Tongue (tissue), 2 donors: ENCODE measurements around the gene NTN5. TPM values are rescaled to one million over a fixed set of nuclear protein-coding genes. Genes with fewer than 3 reads are reported as not detected.
"Not testable (repeated sequence)": the region's sequence is repeated elsewhere in the genome, so short reads cannot be mapped to it uniquely, and the experiment has no call there.

ENCODE experiments used
- DNase-seq: peaks from one replicate; pipeline ENCODE4 v3.0.0-alpha.2; 2015
- total RNA-seq: library from RNA; depleted of rRNA; stranded (reverse); fragments of >200 nt; gene quantifications from one replicate; pipeline ENCODE4 v1.2.3, GENCODE V29; 2014

Gene NTN5, protein sequence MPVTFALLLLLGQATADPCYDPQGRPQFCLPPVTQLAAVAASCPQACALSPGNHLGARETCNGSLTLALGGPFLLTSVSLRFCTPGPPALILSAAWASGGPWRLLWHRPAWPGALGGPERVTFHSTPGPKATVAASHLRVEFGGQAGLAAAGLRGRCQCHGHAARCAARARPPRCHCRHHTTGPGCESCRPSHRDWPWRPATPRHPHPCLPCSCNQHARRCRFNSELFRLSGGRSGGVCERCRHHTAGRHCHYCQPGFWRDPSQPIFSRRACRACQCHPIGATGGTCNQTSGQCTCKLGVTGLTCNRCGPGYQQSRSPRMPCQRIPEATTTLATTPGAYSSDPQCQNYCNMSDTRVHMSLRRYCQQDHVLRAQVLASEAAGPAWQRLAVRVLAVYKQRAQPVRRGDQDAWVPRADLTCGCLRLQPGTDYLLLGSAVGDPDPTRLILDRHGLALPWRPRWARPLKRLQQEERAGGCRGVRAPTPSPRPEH
- 0.21 TPM for total RNA-seq

DNA sequence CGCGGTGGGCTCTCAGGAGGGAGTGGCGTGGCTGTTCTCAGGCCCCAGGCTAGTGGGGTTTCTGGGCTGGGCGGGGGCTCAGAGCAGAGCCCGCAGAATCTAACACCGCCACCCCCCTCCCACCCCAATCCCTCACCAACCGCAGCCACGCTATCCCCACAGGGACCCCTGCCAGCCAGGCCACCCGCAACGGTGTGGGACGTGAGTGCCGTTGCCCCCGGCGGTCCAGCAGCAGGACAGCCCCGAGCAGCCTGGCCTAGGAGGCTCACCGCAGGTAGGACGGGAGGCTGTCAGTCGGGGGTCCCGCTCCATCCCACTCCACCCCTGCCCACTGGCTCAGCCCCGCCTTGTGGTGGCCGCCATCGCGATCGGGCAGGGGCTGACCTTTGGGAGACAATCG is at the start of gene NTN5:
Gene NTN5 (minus strand): TSS at position 24 of the 400 bp plus-strand sequence. CDS start 2,031 bp downstream, outside the sequence.
- no peak for DNase-seq

DNA sequence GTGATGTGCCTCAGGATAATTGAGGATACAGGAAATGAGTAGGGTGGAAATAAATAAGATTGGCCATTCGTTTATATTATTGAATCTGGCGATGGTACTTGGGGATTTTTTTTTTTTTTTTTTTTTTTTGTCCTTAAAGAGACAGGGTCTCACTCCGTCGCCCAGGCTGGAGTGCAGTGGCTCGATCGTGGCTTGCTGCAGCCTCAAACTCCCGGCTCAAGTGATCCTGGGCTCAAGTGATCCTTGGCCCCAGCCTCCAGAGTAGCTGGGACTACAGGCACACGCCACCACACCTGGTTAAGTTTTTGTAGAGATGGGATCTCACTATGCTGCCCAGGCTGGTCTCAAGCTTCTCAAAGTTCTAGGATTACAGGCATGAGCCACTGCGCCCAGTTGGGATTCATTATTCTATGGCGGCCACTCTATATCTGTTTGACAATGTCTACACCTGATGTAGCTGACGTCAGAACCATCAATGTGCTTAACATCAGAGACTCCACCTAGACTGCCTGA is 49.4 kb upstream of the NTN5 start:
- DNase-seq, result no peak

DNA sequence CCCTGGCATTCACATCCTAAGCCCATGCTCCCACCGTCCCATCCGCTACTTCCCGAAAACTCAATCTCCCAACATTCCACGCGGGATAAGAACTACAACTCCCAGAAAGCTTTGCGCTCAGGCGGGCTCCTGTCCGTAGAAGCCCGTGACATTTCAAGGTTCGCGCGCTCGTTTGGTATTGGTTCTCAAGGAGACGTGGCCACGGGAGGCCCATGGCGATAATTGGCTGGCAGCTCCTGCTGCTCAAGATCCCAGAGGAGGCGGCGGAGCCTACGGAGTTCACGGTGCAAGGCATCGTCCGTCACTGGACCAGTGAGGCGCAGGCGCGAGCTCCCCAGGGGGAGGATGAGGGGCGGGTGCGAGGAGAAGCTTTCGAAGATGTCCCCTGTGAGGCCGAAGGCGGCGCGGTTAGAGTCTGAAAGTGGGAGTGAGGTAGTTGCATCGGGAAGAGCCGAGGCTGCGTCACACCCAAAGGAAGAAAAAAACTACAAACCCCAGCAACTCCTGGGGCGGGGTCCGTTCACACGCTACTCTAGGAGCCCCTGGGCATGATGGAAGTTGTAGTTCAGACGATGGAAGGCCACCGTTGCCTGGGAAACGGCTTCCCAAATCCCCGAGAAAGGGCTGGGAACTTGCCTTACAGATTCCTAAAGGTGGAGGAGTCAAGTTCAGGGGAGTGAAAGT is 47.9 kb upstream of the NTN5 start:
- DNase-seq, result peak; percentile 100

DNA sequence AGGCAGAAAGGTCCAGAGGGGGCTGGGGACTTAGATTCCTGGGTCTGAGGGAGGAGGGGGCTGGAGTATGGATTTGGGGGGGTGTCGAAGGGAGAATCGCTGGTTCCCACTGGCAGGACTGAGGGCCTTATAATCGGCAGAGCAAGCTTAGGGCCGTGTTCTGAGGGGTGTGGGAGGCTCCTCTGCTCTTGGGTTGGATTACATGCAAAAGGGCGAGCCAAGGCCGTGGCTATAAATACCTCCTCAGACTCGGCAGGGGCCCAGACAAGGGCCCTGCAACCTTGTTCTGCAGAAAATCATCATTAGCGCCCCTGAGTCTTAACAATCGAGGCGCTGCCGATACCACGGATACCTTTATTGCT is 47.4 kb upstream of the NTN5 start:
- no peak for DNase-seq

DNA sequence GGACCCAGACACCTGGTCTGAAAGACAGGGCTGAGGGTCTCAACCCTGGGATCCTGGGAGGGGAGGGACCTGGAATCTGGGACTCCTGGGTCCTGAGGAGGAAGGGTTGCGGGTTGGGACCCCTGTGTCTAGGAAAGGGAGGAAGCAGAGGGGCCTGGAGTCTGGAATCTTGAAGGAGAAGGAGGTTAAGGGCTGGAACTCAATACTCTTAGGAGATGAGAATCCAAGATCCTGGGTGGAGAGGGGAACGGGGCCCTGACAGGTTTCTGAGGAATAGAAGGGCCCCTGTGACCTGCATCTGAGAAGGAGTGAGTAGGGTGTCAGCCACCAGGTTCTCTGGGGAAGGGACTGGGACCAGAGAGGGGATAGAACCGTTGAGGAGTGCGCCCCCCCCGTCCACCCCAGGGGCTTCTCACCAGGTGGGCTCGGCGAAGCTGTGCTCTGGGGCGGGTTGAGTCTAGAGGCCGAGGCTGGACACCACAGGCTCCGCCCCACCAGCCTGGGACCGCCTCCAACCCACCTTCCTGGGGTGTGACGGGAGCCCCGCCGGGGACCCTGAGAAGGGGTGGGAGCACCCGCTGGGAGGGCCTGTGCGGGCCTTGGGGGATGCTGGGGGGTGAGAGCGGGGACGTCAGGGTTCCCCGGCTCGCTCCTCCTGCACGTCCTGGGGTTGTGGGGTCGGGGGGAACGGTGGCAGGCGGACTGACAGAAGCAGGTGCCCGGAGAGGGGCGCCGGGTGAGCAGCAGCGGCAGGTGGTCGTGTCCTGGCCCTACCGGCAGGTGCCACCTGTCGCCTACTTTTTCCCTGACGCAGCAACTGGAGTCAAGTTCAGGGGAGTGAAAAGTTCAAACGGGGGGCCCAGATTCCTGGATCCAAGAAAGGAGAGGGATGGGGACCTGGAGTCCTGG is 46.7 kb upstream of the NTN5 start, which contains the start of gene MAMSTR:
Gene MAMSTR (minus strand): TSS at position 463 of the 909 bp plus-strand sequence. CDS start 694 bp downstream, outside the sequence.
- peak; percentile 94 for DNase-seq

DNA sequence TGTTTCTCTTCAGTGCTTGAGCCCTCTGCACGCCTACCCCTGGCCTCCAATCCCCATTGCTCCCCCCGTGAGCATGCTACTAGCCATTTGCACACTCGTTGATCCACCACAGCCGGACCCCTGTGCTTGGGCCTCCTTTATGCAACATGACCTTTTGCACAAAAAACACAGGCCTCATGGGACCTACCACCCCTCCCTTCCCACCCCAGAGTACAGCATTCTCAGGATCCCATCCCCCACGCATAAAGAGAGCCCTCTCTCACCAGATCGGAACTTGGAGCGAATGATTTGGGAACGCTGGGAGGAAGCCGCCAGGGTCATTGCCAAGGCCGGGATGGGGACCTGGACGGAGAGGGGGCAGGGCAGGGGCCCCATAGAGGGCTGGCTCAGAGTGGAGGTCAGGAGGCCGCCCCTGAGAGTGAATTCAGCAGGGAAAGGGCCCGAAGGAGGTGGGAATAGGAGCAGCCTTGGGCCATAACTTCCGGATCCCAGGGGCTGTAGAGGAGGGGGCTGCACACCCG is 46.0 kb upstream of the NTN5 start:
- no peak for DNase-seq

DNA sequence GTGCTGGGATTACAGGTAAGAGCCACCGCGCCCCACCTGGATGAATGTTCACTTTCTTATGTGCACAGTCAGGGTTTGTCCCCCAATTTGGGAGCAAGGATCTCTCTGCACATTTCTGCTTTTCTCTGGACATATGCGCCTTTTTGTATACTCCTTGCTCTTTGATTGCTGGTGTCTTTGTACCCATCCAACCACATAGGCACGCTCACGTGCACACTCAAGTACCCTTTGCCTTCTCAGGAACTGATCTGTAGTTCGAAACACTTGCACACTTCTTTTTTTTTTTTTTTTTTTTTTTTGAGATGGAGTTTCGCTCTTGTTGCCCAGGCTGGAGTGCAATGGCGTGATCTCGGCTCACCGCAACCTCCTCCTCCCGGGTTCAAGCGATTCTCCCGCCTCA is 45.3 kb upstream of the NTN5 start:
- not testable (repeated sequence) for DNase-seq

DNA sequence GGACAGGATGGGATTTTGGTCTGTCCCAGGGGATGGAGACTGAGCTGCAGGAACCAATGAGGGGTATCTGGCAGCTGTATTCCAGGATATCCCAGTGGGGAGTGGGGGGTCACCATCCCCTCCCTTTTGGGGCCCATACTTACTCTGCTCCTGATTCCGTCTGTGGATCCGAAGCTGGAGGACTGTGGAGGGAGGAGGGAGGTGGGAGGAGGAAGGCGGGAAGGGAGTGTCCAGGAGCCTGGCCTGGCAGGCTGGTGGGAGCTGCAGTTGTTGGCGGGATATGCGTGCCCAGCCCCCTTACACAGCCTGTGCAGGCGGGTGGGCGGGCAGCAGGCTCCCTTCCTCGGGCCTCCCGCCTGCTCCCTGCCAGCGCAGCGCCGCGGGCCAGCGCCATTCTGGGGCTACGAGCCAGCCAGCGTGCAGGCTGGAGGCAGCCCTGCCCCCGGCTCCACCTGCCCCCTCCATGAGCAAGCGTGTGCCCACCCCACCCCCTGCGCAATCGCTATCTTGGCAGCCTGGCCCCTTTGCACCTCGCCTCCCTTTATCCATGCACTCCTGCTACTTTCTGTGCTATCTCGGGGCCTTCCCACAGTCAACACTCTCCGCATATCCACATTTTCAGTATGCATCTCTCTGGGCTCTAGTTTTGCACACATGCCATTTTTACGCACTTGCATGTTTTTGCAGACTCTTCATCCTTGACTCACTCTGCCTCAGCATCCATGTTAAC is 43.9 kb upstream of the NTN5 start:
- DNase-seq, result peak; percentile 96

DNA sequence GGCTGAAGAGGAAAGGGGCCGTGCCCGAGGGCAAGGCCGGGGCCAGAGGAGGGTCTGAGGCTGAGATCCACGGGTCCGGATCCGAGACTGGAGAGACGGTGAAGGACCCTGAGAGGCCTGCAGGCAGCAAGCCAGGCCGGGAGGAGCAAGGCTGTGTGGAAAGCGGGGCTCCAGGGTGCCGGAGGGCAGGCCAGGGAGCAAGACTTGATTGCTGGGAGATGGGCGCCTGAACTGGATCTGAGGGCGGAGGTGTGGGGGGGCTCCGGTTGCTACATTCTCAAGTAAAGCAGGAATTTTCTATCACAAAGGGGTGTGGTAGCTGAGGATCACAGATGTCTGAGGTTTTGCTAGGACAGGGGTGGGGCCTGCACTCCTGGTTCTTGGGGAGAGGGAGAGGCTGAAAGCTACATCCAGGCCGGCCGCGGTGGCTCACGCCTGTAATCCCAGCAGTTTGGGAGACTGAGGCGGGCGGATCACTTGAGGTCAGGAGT is 42.9 kb upstream of the NTN5 start:
- DNase-seq, result no peak

DNA sequence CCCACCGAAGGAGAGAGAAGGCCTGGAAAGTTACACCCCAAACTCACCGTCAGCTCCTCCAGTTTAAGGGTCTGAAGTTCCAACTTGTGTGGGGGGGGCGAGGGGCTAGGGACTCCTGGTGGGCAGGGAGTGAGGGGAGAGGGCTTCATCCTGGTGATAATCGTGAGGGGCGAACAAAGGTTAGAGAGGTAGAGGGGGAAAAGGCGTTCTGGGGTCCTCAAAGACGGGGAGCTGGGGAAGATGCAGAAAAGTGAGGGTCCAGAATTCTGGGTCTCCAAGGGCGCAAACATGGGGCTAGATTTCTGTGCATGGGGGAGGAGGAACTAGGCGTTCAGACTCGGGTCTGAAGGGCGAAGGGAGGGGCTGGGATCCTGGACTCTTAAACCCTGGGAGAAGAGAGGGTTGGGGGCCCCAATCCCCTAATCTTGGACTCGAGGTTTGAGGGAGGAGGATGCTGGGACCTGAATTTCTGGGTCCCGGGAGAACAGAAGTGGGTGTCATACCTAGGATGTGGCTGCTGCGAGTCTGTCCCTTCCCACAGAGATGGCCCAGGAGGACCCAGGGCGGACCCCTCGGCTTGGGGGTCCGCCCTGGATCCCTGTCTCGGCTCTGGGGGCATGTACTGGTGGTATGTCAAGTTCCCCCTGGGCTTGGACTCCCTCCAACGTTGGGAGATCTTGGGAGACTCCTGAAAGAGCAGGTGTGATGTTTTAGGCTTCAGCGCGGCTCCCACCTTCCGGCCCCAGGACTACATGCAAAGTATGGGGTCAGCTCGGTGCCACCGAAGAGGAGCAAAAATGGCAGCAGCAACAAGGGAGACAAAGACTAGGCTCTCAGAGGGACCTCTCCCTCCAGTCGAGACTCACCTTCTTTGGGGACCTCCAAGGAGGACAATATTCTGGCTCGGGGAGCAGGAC is 42.2 kb upstream of the NTN5 start:
- no peak for DNase-seq

DNA sequence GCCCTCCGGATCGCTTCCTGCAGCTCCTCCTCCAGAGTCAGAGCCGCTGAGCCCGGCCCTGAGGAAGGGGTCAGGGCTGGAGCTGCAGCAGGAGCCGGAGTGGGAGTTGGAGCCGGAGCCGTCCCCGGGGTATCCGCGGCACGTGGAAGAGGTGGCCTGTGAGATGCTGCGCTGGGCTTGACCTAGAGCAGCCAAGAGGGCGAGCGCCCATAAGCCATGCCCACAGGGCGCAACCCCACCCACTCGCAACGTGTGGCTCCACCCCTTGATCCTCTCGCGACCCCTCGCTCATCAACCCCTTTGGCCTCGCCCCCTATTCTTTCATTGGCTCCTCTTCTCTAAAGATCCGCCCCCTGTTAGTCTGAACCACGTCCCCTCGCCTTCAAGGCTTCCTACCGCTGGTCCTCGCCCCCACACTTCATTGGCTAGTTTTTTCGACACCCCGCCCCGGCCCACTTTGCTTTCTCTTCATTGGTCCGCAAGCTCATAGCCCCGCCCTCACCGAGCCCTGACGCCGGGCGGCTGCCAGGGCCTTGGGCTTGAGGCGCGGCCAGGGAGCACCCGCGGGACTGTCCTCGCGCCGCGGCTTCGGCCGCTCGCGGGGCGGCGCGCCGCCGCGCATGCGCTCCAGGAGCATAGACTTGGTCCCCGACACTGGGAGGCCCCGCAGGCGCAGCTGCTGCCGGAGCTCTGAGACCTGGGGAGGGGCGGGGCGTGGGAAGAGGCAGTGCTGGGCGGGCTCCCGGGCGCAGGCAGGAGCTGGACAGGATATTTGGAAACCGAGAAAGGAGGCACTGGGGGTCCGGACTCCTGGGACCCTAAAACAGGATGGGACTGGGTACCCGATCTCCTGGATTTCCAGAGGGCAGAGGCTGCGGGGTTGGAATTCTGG is 41.3 kb upstream of the NTN5 start:
- DNase-seq, result peak; percentile 100

DNA sequence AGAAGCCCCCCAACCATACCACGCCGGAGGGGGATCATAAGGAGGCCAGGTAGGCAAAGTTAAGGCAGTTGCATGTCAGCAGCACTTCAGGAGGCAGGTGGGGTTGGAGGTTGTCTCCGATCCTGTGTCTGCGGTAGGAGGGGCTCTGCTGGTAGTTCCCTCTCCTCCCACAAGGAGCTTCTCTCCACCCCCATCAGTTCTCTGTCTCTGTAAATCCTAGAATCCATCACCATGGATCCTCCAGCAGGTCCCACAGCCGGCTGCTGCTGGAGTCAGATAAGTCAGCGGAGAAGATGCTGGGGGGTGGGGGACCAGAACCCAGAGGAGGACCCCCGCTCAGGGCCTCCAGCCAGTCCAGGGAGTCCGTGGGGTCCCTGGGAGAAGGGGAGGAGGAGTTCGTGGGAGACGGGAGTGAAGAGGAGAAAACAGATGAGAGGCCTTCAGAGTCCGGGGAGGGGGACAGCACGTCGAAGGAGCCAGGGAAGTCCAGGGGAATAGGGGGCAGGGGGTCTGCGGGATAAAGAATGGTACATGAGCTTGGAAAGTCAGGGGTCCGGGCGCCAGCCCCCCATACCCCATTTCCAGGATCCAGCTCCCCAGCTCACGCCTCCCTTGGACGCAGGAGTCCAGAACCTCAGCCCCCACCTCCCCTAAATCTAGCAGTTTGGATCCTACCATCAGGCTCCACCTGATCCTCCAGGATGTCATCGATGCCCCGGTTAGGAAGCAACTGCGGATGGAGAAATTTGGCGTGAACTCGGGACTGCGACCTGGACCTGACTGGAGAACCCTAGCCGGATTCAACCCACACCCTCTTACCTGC is 40.4 kb upstream of the NTN5 start:
- no peak for DNase-seq

DNA sequence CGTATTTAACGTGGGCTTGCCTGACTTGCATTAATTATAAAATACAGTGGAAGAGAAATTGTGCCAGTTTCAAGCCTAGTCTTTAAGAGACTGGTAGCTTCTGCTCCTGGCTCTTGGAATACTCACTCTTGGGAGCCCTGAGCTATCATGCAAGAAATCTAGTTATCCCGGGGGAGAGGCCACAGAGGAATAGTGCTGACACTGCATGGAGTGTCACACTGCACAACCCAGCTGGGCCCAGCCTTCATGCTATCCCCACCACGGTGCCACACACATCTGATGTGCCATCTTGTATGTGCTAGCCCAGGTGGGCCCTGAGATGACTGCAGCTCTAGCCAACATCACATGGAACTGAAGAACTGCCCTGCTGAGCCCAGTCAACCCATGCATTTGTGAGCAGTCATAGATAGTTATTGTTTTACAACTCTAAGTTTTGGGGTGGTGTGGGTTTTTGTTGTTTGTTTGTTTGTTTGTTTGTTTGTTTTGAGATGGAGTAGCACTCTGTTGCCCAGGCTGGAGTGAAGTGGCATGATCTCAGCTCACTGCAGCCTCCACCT is 38.4 kb upstream of the NTN5 start:
- peak; percentile 9 for DNase-seq

DNA sequence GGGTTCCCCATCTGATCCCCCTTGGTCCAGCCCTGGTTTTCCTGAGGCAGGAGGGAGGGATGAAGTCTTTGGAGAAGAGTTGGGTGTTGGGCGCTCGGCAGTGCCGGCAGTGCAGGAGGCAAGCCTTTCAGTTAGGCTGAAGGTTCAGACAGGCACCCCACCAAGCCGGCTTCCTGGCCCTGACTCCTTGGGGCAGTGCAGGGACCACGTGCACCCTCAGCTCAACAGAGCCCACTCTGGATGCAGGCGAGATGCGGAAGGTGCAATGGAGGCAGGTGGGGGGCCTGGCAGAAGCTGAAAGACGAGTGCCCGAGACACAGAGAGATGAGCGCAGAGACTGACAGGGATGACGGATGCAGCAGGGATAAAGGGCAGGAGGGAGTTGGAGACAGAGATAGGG is 35.7 kb upstream of the NTN5 start:
- DNase-seq, result no peak

DNA sequence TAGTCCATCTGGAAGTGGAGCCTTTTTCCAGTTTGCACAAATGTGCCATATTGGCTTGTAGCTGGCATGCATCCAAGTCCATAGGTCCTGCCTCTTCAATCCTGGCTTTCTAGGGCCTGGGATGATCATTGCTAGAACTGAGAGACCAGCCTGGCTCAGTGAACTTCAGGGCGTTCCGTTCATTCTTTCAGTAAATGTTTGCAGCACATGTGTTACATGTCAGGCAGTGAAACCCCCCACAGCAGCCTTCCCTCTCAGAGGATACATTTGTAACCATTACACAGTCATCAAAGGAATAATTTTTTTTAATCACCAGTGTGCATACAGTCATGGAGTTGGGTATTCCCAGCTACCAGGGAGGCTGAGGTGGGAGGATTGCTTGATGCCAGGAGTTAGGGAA is 32.6 kb upstream of the NTN5 start:
- no peak for DNase-seq

DNA sequence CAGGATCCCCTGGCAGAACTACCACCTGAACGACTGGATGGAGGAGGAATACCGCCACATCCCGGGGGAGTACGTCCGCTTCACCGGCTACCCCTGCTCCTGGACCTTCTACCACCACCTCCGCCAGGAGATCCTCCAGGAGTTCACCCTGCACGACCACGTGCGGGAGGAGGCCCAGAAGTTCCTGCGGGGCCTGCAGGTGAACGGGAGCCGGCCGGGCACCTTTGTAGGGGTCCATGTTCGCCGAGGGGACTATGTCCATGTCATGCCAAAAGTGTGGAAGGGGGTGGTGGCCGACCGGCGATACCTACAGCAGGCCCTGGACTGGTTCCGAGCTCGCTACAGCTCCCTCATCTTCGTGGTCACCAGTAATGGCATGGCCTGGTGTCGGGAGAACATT is 30.5 kb upstream of the NTN5 start:
- no peak for DNase-seq

DNA sequence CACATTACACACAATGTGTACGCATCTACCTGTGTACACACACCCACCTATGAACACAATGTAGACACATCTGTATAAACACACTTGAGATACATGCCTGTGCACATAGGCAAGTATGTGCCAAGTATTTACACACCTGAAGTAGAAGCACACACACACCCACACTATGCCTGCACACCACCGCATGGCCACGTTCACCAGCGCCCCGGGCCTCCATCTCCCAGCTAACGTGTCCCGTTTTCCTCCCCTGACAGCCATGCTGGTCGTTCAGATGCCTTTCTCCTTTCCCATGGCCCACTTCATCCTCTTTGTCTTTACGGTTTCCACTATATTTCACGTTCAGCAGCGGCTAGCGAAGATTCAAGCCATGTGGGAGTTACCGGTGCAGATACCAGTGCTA is 29.9 kb upstream of the NTN5 start:
- DNase-seq, result no peak

DNA sequence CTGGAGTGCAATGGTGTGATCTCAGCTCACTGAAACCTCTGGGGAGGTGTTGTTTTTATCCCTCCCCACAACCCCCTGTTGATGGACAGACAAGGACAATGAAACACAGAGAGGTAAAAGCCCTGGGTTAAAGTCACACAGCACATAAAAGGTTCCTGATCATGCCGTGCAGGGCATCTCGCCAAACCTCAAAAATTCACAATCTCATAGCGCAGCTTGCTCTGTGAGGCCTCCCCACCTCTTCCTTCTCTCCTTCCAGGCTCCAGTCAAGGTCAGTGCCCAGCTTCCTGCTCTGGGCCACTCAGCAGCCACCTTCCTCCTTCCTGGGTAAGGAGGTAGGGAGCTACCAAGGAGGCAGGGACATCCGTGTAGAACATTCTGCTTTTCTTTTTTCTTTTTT is 25.2 kb upstream of the NTN5 start:
- no peak for DNase-seq
